ENCODE measurements around the gene GNG14.

- TF ChIP-seq SMARCE1 (IDR thresholded peaks at IDR 0.05; ENCODE audit: borderline replicate concordance) (no peak), ZNF589 (CRISPR knock-in tag; conservative IDR thresholded peaks at IDR 0.05) (no peak)
Observed at GRCh38 chr19:12696366-12697335, 8.9 kb downstream of the GNG14 start, which contains the start of gene FBXW9.
